Stimulated activated naive CD8-positive, alpha-beta T cell treated with anti-CD3 and anti-CD28 coated beads, Interleukin-15, amount 100 ng/mL, for 72 hours (primary cell): ENCODE data around the gene ITGAL.
"Not testable (repeated sequence)": the region's sequence is repeated elsewhere in the genome, so short reads cannot be mapped to it uniquely, and the experiment has no call there.

Experiments used
- ATAC-seq: fragments of 150-1000 bp; cut with Tn5 transposase; 2 replicates; pipeline ENCODE4 v1.10.0; 2021; ENCODE audit warnings: mild to moderate bottlenecking, moderate library complexity
- DNase-seq, 2 donors: peaks; one replicate each; pipeline ENCODE4 v3.0.0; 2021 to 2022
- H3K27ac Mint-ChIP-seq, 2 donors: one replicate each; pipeline ENCODE4 v1.8.0; 2022; ENCODE audit warnings: mild to moderate bottlenecking in 2 of 2, mixed read lengths in 2 of 2, moderate library complexity in 2 of 2
- H3K27me3 Mint-ChIP-seq: one replicate; pipeline ENCODE4 v1.8.0; 2022; ENCODE audit warnings: mixed read lengths
- H3K4me1 Mint-ChIP-seq: one replicate; pipeline ENCODE4 v1.8.0; 2022; ENCODE audit warnings: mild to moderate bottlenecking, mixed read lengths
- H3K4me3 Mint-ChIP-seq, 2 donors: one replicate each; pipeline ENCODE4 v1.8.0; 2022; ENCODE audit warnings: mild to moderate bottlenecking in 2 of 2, mixed read lengths in 2 of 2, moderate library complexity in 1 of 2
- H3K9me3 Mint-ChIP-seq, 2 donors: one replicate each; pipeline ENCODE4 v1.8.0; 2022; ENCODE audit warnings: mixed read lengths in 2 of 2

Gene ITGAL

GRCh38 chr16:30447512-30448226, 24.9 kb upstream of the ITGAL start:
- H3K27me3 Mint-ChIP-seq, result no peaks in the 10 kb centered on the region
- H3K4me3 Mint-ChIP-seq, result no peak overlapping the region
- DNase-seq (no peak), ATAC-seq (no peak)
- H3K4me1 Mint-ChIP-seq, result peaks cover 65% of the 10 kb centered on the region
- peaks cover 0 to 4% of the 10 kb centered on the region in 2 donors for H3K9me3 Mint-ChIP-seq
- no peak overlapping the region for H3K27ac Mint-ChIP-seq

GRCh38 chr16:30449116-30449435, 23.5 kb upstream of the ITGAL start:
- DNase-seq, result no peak
- no peak for ATAC-seq
- H3K9me3 Mint-ChIP-seq, result peaks cover 0 to 4% of the 10 kb centered on the region in 2 donors
- H3K27ac Mint-ChIP-seq, result no peak overlapping the region
- H3K4me3 Mint-ChIP-seq, result no peak overlapping the region
- H3K4me1 Mint-ChIP-seq, result peaks cover 62% of the 10 kb centered on the region
- H3K27me3 Mint-ChIP-seq, result no peaks in the 10 kb centered on the region

DNA sequence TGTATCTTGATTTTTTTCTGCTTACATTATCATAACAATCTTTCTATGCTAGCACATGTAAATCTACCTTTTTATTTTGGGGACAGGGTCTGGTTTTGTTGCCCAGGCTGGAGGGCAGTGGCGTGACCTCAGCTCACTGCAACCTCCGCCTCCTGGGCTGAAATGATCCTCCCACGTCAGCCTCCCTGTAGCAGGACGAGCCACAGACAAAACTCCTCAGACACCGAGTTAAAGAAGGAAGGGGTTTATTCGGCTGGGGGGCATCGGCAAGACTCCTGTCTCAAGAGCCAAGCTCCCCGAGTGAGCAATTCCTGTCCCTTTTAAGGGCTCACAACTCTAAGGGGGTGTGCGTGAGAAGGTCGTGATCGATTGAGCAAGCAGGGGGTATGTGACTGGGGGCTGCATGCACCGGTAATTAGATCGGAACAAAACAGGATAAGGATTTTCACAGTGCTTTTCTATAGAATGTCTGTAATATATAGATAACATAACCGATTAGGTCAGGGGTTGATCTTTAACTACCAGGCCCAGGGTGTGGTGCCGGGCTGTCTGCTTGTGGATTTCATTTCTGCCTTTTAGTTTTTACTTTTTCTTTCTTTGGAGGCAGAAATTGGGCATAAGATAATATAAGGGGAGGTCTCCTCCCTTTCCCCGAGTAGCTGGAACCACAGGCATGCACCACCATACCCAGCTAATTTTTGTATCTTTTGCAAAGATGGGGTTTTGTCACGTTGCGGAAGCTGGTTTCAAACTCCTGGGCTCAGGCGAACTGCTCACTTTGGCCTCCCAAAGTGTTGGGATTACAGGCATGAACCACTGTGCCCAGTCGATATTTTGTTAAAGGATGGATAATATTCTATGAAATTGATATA, 19.6 kb upstream of the ITGAL start:
- DNase-seq, result not testable (repeated sequence)

DNA sequence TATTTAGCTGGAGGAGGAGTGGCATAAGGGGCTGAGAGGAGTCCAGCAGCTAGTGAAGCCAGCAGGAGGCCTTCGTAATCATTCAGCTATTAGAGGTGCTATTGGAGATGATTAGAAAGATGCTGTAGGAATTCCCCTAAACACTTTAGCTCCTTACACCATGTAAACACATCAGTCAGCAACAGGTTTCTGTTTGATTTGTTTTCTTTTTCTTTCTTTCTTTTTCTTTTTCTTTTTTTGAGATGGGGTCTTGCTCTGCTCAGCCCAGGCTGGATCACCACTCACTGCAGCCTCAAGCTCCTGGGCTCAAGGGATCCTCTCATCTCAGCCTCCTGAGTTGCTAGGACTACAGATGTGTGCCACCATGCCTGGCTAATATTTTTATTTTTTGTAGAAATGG, 16.2 kb upstream of the ITGAL start:
- peak overlapping the region; percentile 18 to 71 for H3K4me3 Mint-ChIP-seq
- H3K27ac Mint-ChIP-seq, result peak overlapping the region; percentile 32 to 74
- no peaks in the 10 kb centered on the region for H3K9me3 Mint-ChIP-seq
- ATAC-seq, result no peak
- H3K27me3 Mint-ChIP-seq, result no peaks in the 10 kb centered on the region
- H3K4me1 Mint-ChIP-seq, result peaks cover 80% of the 10 kb centered on the region
- DNase-seq, result no peak

More for the DNA sequence above, 19.6 kb upstream of the ITGAL start:
- H3K27ac Mint-ChIP-seq, result peak overlapping the region; percentile 45 to 80
- H3K4me3 Mint-ChIP-seq, H3K27me3 Mint-ChIP-seq, ATAC-seq, H3K9me3 Mint-ChIP-seq: not testable (repeated sequence)
- peaks cover 72% of the 10 kb centered on the region for H3K4me1 Mint-ChIP-seq

DNA sequence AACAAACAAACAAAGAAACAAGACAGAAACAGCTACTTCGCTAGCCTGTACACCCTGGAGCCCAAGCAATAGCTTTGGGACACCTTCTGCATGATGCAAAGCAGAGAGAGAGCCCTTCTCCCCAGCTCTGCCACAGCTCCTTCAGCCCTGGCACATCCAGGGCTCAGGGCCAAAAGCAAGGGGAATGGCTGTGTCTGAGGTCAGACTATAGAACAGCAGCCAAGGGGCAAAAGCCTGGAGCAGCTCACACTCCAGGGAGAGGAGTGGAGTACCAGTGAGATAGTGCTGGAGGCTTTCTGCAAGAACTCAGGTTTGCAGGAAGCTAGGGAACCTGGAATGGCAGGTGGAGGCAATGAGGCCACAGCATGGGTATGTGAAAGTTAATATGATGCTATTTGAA, 15.3 kb upstream of the ITGAL start:
- H3K27ac Mint-ChIP-seq, result peak overlapping the region in 1 of 2 donors; percentile 74
- DNase-seq (no peak), ATAC-seq (no peak)
- peak overlapping the region; percentile 3 to 71 for H3K4me3 Mint-ChIP-seq
- no peaks in the 10 kb centered on the region for H3K9me3 Mint-ChIP-seq
- no peaks in the 10 kb centered on the region for H3K27me3 Mint-ChIP-seq
- peaks cover 89% of the 10 kb centered on the region for H3K4me1 Mint-ChIP-seq

DNA sequence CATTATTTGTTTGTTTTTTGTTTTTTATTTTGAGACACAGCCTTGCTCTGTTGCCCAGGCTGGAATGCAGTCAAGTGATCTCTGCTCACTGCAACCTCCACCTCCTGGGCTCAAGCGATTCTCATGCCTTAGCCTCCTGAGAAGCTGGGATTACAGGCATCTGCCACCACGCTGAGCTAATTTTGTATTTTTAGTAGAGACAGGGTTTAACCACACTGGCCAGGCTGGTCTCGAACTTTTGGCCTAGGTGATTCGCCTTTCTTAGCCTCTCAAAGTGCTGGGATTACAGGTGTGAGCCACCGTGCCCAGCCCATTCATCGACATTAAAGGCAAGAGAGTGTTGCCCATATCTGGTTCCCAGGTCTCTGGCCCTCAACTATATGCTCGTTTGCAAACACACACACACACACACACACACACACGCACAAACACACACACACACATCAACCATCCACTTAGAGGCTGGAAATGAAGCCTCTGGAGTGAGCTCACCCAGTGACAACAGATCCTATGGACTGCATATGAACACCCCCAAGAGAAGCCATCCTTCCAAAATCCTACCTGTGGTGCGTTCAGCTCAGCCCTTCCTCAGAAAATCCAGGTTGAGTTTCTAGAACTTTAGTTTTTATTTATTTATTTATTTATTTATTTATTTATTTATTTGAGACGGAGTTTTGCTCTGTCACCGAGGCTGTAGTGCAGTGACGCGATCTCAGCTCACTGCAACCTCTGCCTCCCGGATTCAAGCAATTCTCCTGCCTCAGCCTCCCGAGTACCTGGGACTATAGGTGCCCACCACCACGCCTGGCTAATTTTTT, 14.6 kb upstream of the ITGAL start:
- ATAC-seq (no peak), DNase-seq (no peak)
- Mint-ChIP-seq H3K9me3 (no peaks in the 10 kb centered on the region), H3K27me3 (no peaks in the 10 kb centered on the region), H3K4me3 (peak overlapping the region; percentile 69 to 76), H3K27ac (peak overlapping the region; percentile 97), H3K4me1 (peaks cover 89% of the 10 kb centered on the region)

GRCh38 chr16:30458561-30459394, 13.8 kb upstream of the ITGAL start:
- Mint-ChIP-seq H3K4me3 (peak overlapping the region; percentile 69 to 76), H3K4me1 (peaks cover 89% of the 10 kb centered on the region), H3K9me3 (no peaks in the 10 kb centered on the region), H3K27me3 (no peaks in the 10 kb centered on the region), H3K27ac (peak overlapping the region; percentile 97)
- ATAC-seq (peak; percentile 98), DNase-seq (peak; percentile 90 to 95)

GRCh38 chr16:30459456-30459855, 13.1 kb upstream of the ITGAL start:
- DNase-seq (no peak), ATAC-seq (no peak)
- H3K27me3 Mint-ChIP-seq, result no peaks in the 10 kb centered on the region
- H3K9me3 Mint-ChIP-seq, result no peaks in the 10 kb centered on the region
- H3K4me1 Mint-ChIP-seq, result peaks cover 86% of the 10 kb centered on the region
- peak overlapping the region; percentile 97 for H3K27ac Mint-ChIP-seq
- peak overlapping the region; percentile 69 to 76 for H3K4me3 Mint-ChIP-seq

DNA sequence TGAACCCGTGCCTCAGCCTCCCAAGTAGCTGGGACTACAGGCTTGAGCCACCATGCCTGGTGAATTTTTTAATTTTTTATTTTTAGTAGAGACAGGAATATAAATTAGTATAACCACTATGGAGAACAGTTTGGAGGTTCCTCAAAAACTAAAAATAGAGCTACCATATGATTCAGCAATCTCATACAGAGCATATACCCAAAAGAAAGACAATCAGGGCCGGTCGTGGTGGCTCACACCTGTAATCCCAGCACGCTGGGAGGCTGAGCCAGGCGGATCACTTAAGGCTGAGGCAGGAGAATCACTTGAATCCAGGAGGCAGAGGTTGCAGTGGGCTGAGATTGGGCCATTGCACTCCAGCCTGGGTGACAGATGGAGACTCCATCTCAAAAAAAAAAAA, 11.1 kb upstream of the ITGAL start:
- H3K27ac Mint-ChIP-seq, H3K9me3 Mint-ChIP-seq, DNase-seq, H3K4me3 Mint-ChIP-seq, ATAC-seq, H3K27me3 Mint-ChIP-seq: not testable (repeated sequence)
- H3K4me1 Mint-ChIP-seq, result peaks cover 86% of the 10 kb centered on the region

DNA sequence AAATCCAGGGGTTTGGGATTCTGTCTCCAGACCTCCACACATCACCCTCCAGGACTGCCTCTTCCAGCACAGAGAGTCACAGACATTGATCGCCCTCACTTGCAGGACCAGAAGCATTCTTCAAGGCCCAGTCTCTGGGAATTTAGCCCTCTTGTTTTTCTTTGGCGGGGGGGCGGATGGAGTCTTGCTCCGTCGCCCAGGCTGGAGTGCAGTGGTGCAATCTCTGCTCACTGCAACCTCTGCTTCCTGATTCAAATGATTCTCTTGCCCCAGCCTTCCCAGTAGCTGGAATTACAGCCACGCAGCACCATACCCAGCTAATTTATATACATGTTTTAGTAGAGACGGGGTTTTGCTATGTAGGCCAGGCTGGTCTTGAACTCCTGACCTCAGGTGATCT, 8.5 kb upstream of the ITGAL start:
- Mint-ChIP-seq H3K9me3 (no peaks in the 10 kb centered on the region), H3K4me3 (no peak overlapping the region), H3K27ac (peak overlapping the region in 1 of 2 donors; percentile 48), H3K4me1 (peaks cover 76% of the 10 kb centered on the region), H3K27me3 (no peaks in the 10 kb centered on the region)
- DNase-seq (no peak), ATAC-seq (no peak)

DNA sequence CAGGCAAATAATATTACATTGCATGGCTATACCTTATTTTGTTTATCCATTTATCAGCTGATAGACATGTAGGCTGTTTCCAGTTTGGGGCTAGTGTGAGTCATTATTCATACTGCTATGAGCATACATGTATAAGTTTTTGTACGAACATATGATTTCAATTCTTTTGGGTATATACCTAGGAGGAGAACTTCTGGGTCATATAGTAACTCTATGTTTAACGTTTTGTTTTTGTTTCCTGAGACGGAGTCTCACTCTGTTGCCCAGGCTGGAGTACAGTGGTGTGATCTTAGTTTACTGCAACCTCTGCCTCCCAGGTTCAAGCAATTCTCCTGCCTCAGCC, 2.4 kb upstream of the ITGAL start:
- DNase-seq (peak in 1 of 2 donors; percentile 27), ATAC-seq (peak; percentile 21)
- Mint-ChIP-seq H3K9me3 (no peaks in the 10 kb centered on the region), H3K4me3 (peak overlapping the region; percentile 49 to 54), H3K27ac (peak overlapping the region; percentile 99 to 100), H3K4me1 (peaks cover 66% of the 10 kb centered on the region), H3K27me3 (no peaks in the 10 kb centered on the region)

DNA sequence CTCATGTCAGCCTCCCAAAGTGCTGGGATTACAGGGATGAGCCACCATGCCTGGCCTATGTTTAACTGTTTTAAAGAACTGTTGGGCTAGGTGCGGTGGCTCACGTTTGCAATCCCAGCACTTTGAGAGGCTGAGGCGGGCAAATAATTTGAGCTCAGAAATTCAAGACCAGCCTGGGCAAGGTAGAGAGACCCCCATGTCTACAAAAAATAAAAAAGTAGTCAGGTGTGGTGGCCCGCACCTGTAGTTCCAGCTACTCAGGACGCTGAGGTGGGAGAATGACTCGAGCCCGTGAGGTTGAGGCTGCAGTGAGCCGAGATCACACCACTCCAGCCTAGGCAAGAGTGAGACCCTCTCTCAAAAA, 1.9 kb upstream of the ITGAL start:
- peak in 1 of 2 donors; percentile 24 for DNase-seq
- peak overlapping the region; percentile 99 to 100 for H3K27ac Mint-ChIP-seq
- H3K27me3 Mint-ChIP-seq, result no peaks in the 10 kb centered on the region
- no peaks in the 10 kb centered on the region for H3K9me3 Mint-ChIP-seq
- no peak for ATAC-seq
- peak overlapping the region in 1 of 2 donors; percentile 71 for H3K4me3 Mint-ChIP-seq
- peaks cover 66% of the 10 kb centered on the region for H3K4me1 Mint-ChIP-seq

- Mint-ChIP-seq H3K9me3 (no peaks in the 10 kb centered on the region), H3K27ac (peak overlapping the region; percentile 96 to 99), H3K4me3 (peak overlapping the region; percentile 98 to 100), H3K4me1 (peaks cover 67% of the 10 kb centered on the region), H3K27me3 (no peaks in the 10 kb centered on the region)
- peak; percentile 70 to 83 for DNase-seq
- peak; percentile 70 for ATAC-seq
Measured at GRCh38 chr16:30473231-30474073, 910 bp downstream of the ITGAL start.

- Mint-ChIP-seq H3K4me1 (peaks cover 72% of the 10 kb centered on the region), H3K27me3 (no peaks in the 10 kb centered on the region), H3K4me3 (peak overlapping the region; percentile 98 to 100), H3K27ac (peak overlapping the region in 1 of 2 donors; percentile 87), H3K9me3 (no peaks in the 10 kb centered on the region)
- ATAC-seq (no peak), DNase-seq (no peak)
Measured at GRCh38 chr16:30474074-30474452, 1.5 kb downstream of the ITGAL start.
